Gastrocnemius medialis (tissue), 4 donors: ENCODE measurements around the gene KIF1B. TPM values are rescaled to one million over a fixed set of nuclear protein-coding genes. Genes with fewer than 3 reads are reported as not detected.
"Not testable (repeated sequence)": the region's sequence is repeated elsewhere in the genome, so short reads cannot be mapped to it uniquely, and the experiment has no call there.

Source experiments
- ATAC-seq, 2 donors: fragments of 150-250 bp; one replicate each; pipeline ENCODE4 v1.9.1; 2016
- DNase-seq, 2 donors: peaks; one replicate each; pipeline ENCODE4 v3.0.0-alpha.2; 2019
- H3K27ac ChIP-seq, 4 donors: fragments of 200-600 bp; sonication (generic); 1 replicate in 1 of 4; 2 replicates in 3 of 4; pipeline ENCODE4 v1.5.1; 2016 to 2018; ENCODE audit warnings: mild to moderate bottlenecking in 2 of 4, moderate library complexity in 1 of 4
- H3K27me3 ChIP-seq, 3 donors: fragments of 200-600 bp; sonication (generic) in 2 of 3; 1 replicate in 1 of 3; 2 replicates in 2 of 3; pipeline versions ENCODE4 v1.5.1 to v1.6.0; 2016 to 2019; ENCODE audit warnings: mild to moderate bottlenecking in 1 of 3, moderate library complexity in 1 of 3
- H3K36me3 ChIP-seq, 2 donors: fragments of 200-600 bp; sonication (generic) in 1 of 2; one replicate each; pipeline ENCODE4 v1.5.1; 2017 to 2018
- H3K4me1 ChIP-seq, 2 donors: fragments of 200-600 bp; sonication (generic) in 1 of 2; one replicate each; pipeline ENCODE4 v1.5.1; 2016 to 2017; ENCODE audit warnings: mild to moderate bottlenecking in 2 of 2
- H3K4me3 ChIP-seq, 4 donors: fragments of 200-600 bp; sonication (generic) in 3 of 4; 1 replicate in 1 of 4; 2 replicates in 3 of 4; pipeline ENCODE4 v1.5.1; 2016 to 2019; ENCODE audit warnings: mild to moderate bottlenecking in 2 of 4
- H3K9me3 ChIP-seq, 3 donors: fragments of 200-600 bp; sonication (generic) in 2 of 3; 1 replicate in 1 of 3; 2 replicates in 2 of 3; pipeline ENCODE4 v1.5.1; 2016 to 2019
- CTCF ChIP-seq, 5 experiments: fragments of 450-650 bp in 3 of 5; fragments of 200-600 bp in 2 of 5; sonication (generic) in 2 of 5; IDR thresholded peaks in 4 of 5; conservative IDR thresholded peaks in 1 of 5; 1 replicate in 4 of 5; 2 replicates in 1 of 5; pipeline ENCODE4 v1.5.1; 2016 to 2019; ENCODE audit warnings: antibody characterized with exemption in 5 of 5, mild to moderate bottlenecking in 3 of 5, moderate library complexity in 3 of 5
- POLR2A ChIP-seq, 2 donors: fragments of 450-650 bp; IDR thresholded peaks; one replicate each; pipeline ENCODE4 v1.6.1; 2017; ENCODE audit warnings: antibody characterized with exemption in 2 of 2, mild to moderate bottlenecking in 2 of 2, moderate library complexity in 2 of 2
- in situ Hi-C, 4 donors: fragments of 200-750 bp; cut with MboI; loops; one replicate each; pipeline versions ENCODE4 v1.15.0 to v1.8.0; 2017; ENCODE audit warnings: low sequenced_read_pairs in 4 of 4
- intact Hi-C: fragments of 100-400 bp; cut with DNase I; formaldehyde crosslinking; loops from one replicate; pipeline ENCODE4 v1.15.1; 2023; ENCODE audit warnings: low total_unique reads
- total RNA-seq, 4 donors: library from RNA; depleted of rRNA; stranded (reverse); fragments of >200 nt; gene quantifications; one replicate each; pipeline versions ENCODE4 v1.1.0 to v1.2.3, GENCODE V29; 2016

Gene KIF1B
- total RNA-seq, 4 donors from 2014 or later: 203 to 445 (median 306) TPM

- H3K27ac ChIP-seq: peak overlapping the region in 2 of 4 donors; percentile 10 to 26
- in situ Hi-C loops (no loop called here), intact Hi-C loops (no loop called here)
- no peak overlapping the region for H3K4me3 ChIP-seq
- no peaks in the 10 kb centered on the region for H3K4me1 ChIP-seq
- H3K36me3 ChIP-seq: peaks cover 0 to 100% of the 10 kb centered on the region in 2 donors
- no peaks in the 10 kb centered on the region for H3K9me3 ChIP-seq
- H3K27me3 ChIP-seq: no peaks in the 10 kb centered on the region
- TF ChIP-seq POLR2A (IDR thresholded peaks at IDR 0.05) (no peak), CTCF (IDR thresholded peaks at IDR 0.05 in 4 of 5, conservative IDR thresholded peaks at IDR 0.05 in 1 of 5) (no peak)
- peak in 1 of 2 donors; percentile 33 for DNase-seq
- ATAC-seq: peak in 1 of 2 donors; percentile 45
Measured at GRCh38 chr1:10415211-10415930, 205.0 kb downstream of the KIF1B start.

- ATAC-seq: not testable (repeated sequence)
- H3K27ac ChIP-seq: peak overlapping the region in 1 of 4 donors; percentile 10
Measured at GRCh38 chr1:10415967-10416366, 205.6 kb downstream of the KIF1B start.

GRCh38 chr1:10418741-10419140 is 208.4 kb downstream of the KIF1B start:
- H3K27me3 ChIP-seq, ATAC-seq, intact Hi-C loops, DNase-seq, H3K4me3 ChIP-seq, H3K27ac ChIP-seq, H3K9me3 ChIP-seq, H3K4me1 ChIP-seq, in situ Hi-C loops: not testable (repeated sequence)
- H3K36me3 ChIP-seq: peaks cover 0 to 71% of the 10 kb centered on the region in 2 donors

More at GRCh38 chr1:10415967-10416366, 205.6 kb downstream of the KIF1B start:
- H3K27me3 ChIP-seq, H3K4me3 ChIP-seq, H3K9me3 ChIP-seq, in situ Hi-C loops, H3K4me1 ChIP-seq, intact Hi-C loops, DNase-seq: not testable (repeated sequence)
- peaks cover 0 to 98% of the 10 kb centered on the region in 2 donors for H3K36me3 ChIP-seq

GRCh38 chr1:10419351-10419750 is 209.0 kb downstream of the KIF1B start:
- no peaks in the 10 kb centered on the region for H3K4me1 ChIP-seq
- TF ChIP-seq CTCF (IDR thresholded peaks at IDR 0.05 in 4 of 5, conservative IDR thresholded peaks at IDR 0.05 in 1 of 5) (no peak), POLR2A (IDR thresholded peaks at IDR 0.05) (no peak)
- H3K27me3 ChIP-seq: no peaks in the 10 kb centered on the region
- no peak overlapping the region for H3K4me3 ChIP-seq
- H3K27ac ChIP-seq: no peak overlapping the region
- in situ Hi-C loops: no loop called here
- ATAC-seq: no peak
- intact Hi-C loops: no loop called here
- H3K36me3 ChIP-seq: peaks cover 0 to 65% of the 10 kb centered on the region in 2 donors
- DNase-seq: no peak
- H3K9me3 ChIP-seq: no peaks in the 10 kb centered on the region

- DNase-seq (no peak), ATAC-seq (no peak)
- H3K27ac ChIP-seq: no peak overlapping the region
- no peaks in the 10 kb centered on the region for H3K27me3 ChIP-seq
- H3K4me3 ChIP-seq: no peak overlapping the region
- in situ Hi-C loops (loop anchor here in 2 of 4 donors (10.0 kb wide), 1 partner anchor 47 kb away; no protein-coding TSS in a partner anchor), intact Hi-C loops (no loop called here)
- H3K9me3 ChIP-seq: no peaks in the 10 kb centered on the region
- TF ChIP-seq CTCF (IDR thresholded peaks at IDR 0.05 in 4 of 5, conservative IDR thresholded peaks at IDR 0.05 in 1 of 5): no peak
- no peak for TF ChIP-seq POLR2A (IDR thresholded peaks at IDR 0.05)
- peaks cover 0 to 42% of the 10 kb centered on the region in 2 donors for H3K36me3 ChIP-seq
- no peaks in the 10 kb centered on the region for H3K4me1 ChIP-seq
Measured at GRCh38 chr1:10421637-10422036, 211.3 kb downstream of the KIF1B start.
